Fibroblast of pulmonary artery (primary cell): ENCODE results near the gene ZCCHC7.

Experiments
- DNase-seq: peaks from one replicate; pipeline ENCODE4 v3.0.0-alpha.2; 2010; ENCODE audit warnings: low read depth
- H3K4me3 ChIP-seq: replicated peaks from 2 replicates; pipeline ENCODE4 v1.5.1; 2011; ENCODE audit warnings: low read depth, mild to moderate bottlenecking, control low read depth, low read length, moderate library complexity
- CTCF ChIP-seq: IDR thresholded peaks from 2 replicates; pipeline ENCODE4 v1.5.1; 2011; ENCODE audit warnings: mild to moderate bottlenecking, control low read depth, low read length, inconsistent platforms; ENCODE audit errors: missing control alignments

Gene ZCCHC7

GRCh38 chr9:37342493-37342892, 222.1 kb downstream of the ZCCHC7 start:
- no peak overlapping the region for H3K4me3 ChIP-seq
- DNase-seq, result no peak

GRCh38 chr9:37342895-37343294, 222.5 kb downstream of the ZCCHC7 start:
- TF ChIP-seq CTCF, result no peak
- DNase-seq, result no peak
- H3K4me3 ChIP-seq, result no peak overlapping the region

More at GRCh38 chr9:37342493-37342892, 222.1 kb downstream of the ZCCHC7 start:
- no peak for TF ChIP-seq CTCF

- H3K4me3 ChIP-seq, result no peak overlapping the region
- no peak for DNase-seq
- TF ChIP-seq CTCF, result no peak
Observed at GRCh38 chr9:37343724-37344123, 223.3 kb downstream of the ZCCHC7 start.

GRCh38 chr9:37345038-37345437, 224.7 kb downstream of the ZCCHC7 start:
- H3K4me3 ChIP-seq, result no peak overlapping the region
- no peak for DNase-seq
- TF ChIP-seq CTCF, result no peak

GRCh38 chr9:37348917-37349316, 228.5 kb downstream of the ZCCHC7 start:
- DNase-seq, result no peak
- no peak overlapping the region for H3K4me3 ChIP-seq
- no peak for TF ChIP-seq CTCF

- H3K4me3 ChIP-seq, result no peak overlapping the region
- peak; percentile 13 for DNase-seq
- TF ChIP-seq CTCF, result no peak
Observed at GRCh38 chr9:37350486-37351190, 230.3 kb downstream of the ZCCHC7 start.

GRCh38 chr9:37353791-37354190, 233.4 kb downstream of the ZCCHC7 start:
- no peak for DNase-seq
- no peak overlapping the region for H3K4me3 ChIP-seq
- no peak for TF ChIP-seq CTCF
